HEK293 (cell line): ENCODE measurements around the gene SCN3A.

ENCODE experiments used
- CTCF ChIA-PET: fragments of 350-600 bp; formaldehyde crosslinking; extraction: SDS; loops from one replicate; lab custom pipeline; 2021; ENCODE audit warnings: antibody characterized with exemption; lab: Yijun Ruan, JAX
- POLR2A ChIA-PET: fragments of 300-600 bp; formaldehyde crosslinking; extraction: SDS; loops from one replicate; lab custom pipeline; 2020; ENCODE audit warnings: antibody characterized with exemption, inconsistent platforms; lab: Yijun Ruan, JAX
- H3K27ac ChIP-seq: fragments of 200-500 bp; sonication (Bioruptor generic); 2 replicates; pipeline ENCODE4 v1.5.1; 2014; ENCODE audit warnings: low read depth, low read length, control low read depth, inconsistent platforms; ENCODE audit errors: extremely low read depth
- H3K36me3 ChIP-seq, 2 experiments: fragments of 200-500 bp in 1 of 2; sonication (Bioruptor generic) in 1 of 2; 1 replicate in 1 of 2; 2 replicates in 1 of 2; pipeline ENCODE4 v1.5.1; 2014 to 2017; ENCODE audit warnings: inconsistent platforms in 2 of 2, low read length in 2 of 2; ENCODE audit not compliant: control insufficient read depth in 2 of 2, insufficient read depth in 1 of 2
- H3K4me1 ChIP-seq: fragments of 200-500 bp; sonication (Bioruptor generic); 2 replicates; pipeline ENCODE4 v1.5.1; 2014; ENCODE audit warnings: mild to moderate bottlenecking, low read length, inconsistent platforms; ENCODE audit not compliant: control insufficient read depth, insufficient read depth
- H3K4me3 ChIP-seq: 2 replicates; pipeline ENCODE4 v1.5.1; 2011; ENCODE audit warnings: low read depth, mild to moderate bottlenecking, control low read depth, low read length, moderate library complexity
- H3K9me3 ChIP-seq: fragments of 200-500 bp; sonication (Bioruptor generic); 2 replicates; pipeline ENCODE4 v1.5.1; 2014; ENCODE audit warnings: low read depth, low read length, inconsistent platforms; ENCODE audit not compliant: control insufficient read depth, insufficient read depth
- GLI2 ChIP-seq: fragments of 450-650 bp; formaldehyde crosslinking; IDR thresholded peaks from 2 replicates; pipeline ENCODE4; 2017; ENCODE audit warnings: missing biosample characterization, missing genetic modification characterization, low read depth, borderline replicate concordance
- KLF17 ChIP-seq: fragments of 450-650 bp; formaldehyde crosslinking; IDR thresholded peaks from 2 replicates; pipeline ENCODE4 v1.5.1; 2016; ENCODE audit warnings: missing biosample characterization, missing genetic modification characterization
- SP2 ChIP-seq: fragments of 450-650 bp; formaldehyde crosslinking; IDR thresholded peaks from 2 replicates; pipeline ENCODE4 v1.5.1; 2016; ENCODE audit warnings: missing biosample characterization, missing genetic modification characterization
- SP3 ChIP-seq: fragments of 450-650 bp; formaldehyde crosslinking; IDR thresholded peaks from 2 replicates; pipeline ENCODE4 v1.5.1; 2016; ENCODE audit warnings: missing biosample characterization, missing genetic modification characterization
- ZBTB11 ChIP-seq: fragments of 450-650 bp; formaldehyde crosslinking; conservative IDR thresholded peaks from 2 replicates; pipeline ENCODE4 v1.5.1; 2016; ENCODE audit warnings: low read depth, missing biosample characterization, missing genetic modification characterization
- ZBTB49 ChIP-seq: fragments of 450-650 bp; formaldehyde crosslinking; IDR thresholded peaks from 2 replicates; pipeline ENCODE4 v1.5.1; 2016; ENCODE audit warnings: missing biosample characterization, missing genetic modification characterization, low read depth
- ZBTB7A ChIP-seq: fragments of 450-650 bp; formaldehyde crosslinking; IDR thresholded peaks from 2 replicates; pipeline ENCODE4 v1.5.1; 2016; ENCODE audit warnings: low read depth, missing biosample characterization, missing genetic modification characterization
- ZNF175 ChIP-seq: fragments of 450-650 bp; formaldehyde crosslinking; IDR thresholded peaks from 2 replicates; pipeline ENCODE4 v1.5.1; 2016; ENCODE audit warnings: missing biosample characterization, missing genetic modification characterization
- ZNF239 ChIP-seq: fragments of 450-650 bp; formaldehyde crosslinking; IDR thresholded peaks from 2 replicates; pipeline ENCODE4 v1.5.1; 2016; ENCODE audit warnings: missing biosample characterization, missing genetic modification characterization
- ZNF274 ChIP-seq, 2 experiments: fragments of 200-500 bp in 1 of 2; fragments of 450-650 bp in 1 of 2; sonication (Bioruptor generic) in 1 of 2; formaldehyde crosslinking in 1 of 2; IDR thresholded peaks; 2 replicates each; pipeline versions ENCODE4 v1.5.1 to v1.6.1; 2014 to 2016; ENCODE audit warnings: borderline replicate concordance in 1 of 2, inconsistent platforms in 1 of 2, low read length in 1 of 2, missing biosample characterization in 1 of 2, missing genetic modification characterization in 1 of 2
- ZNF302 ChIP-seq: fragments of 450-650 bp; formaldehyde crosslinking; IDR thresholded peaks from 2 replicates; pipeline ENCODE4 v1.5.1; 2016; ENCODE audit warnings: missing biosample characterization, missing genetic modification characterization, low read depth
- ZNF341 ChIP-seq: fragments of 450-650 bp; formaldehyde crosslinking; IDR thresholded peaks from 2 replicates; pipeline ENCODE4; 2016; ENCODE audit warnings: low read depth, missing biosample characterization, missing genetic modification characterization
- ZNF362 ChIP-seq: fragments of 450-650 bp; formaldehyde crosslinking; IDR thresholded peaks from 2 replicates; pipeline ENCODE4 v1.5.1; 2016; ENCODE audit warnings: missing biosample characterization, missing genetic modification characterization
- ZNF423 ChIP-seq: fragments of 450-650 bp; formaldehyde crosslinking; IDR thresholded peaks from 2 replicates; pipeline ENCODE4 v1.5.1; 2016; ENCODE audit warnings: missing biosample characterization, missing genetic modification characterization
- ZNF518A ChIP-seq: fragments of 450-650 bp; formaldehyde crosslinking; conservative IDR thresholded peaks from 2 replicates; pipeline ENCODE4 v1.5.1; 2016; ENCODE audit warnings: low read depth, missing biosample characterization, missing genetic modification characterization
- ZNF530 ChIP-seq: fragments of 450-650 bp; formaldehyde crosslinking; IDR thresholded peaks from 2 replicates; pipeline ENCODE4 v1.5.1; 2016; ENCODE audit warnings: low read depth, missing biosample characterization, missing genetic modification characterization
- ZSCAN30 ChIP-seq: fragments of 450-650 bp; IDR thresholded peaks from 2 replicates; pipeline ENCODE4 v1.5.1; 2018; ENCODE audit warnings: missing biosample characterization, mild to moderate bottlenecking, missing genetic modification characterization, moderate library complexity
- ZSCAN5A ChIP-seq: fragments of 450-650 bp; formaldehyde crosslinking; IDR thresholded peaks from 2 replicates; pipeline ENCODE4 v1.5.1; 2016; ENCODE audit warnings: missing biosample characterization, missing genetic modification characterization

Gene SCN3A

DNA sequence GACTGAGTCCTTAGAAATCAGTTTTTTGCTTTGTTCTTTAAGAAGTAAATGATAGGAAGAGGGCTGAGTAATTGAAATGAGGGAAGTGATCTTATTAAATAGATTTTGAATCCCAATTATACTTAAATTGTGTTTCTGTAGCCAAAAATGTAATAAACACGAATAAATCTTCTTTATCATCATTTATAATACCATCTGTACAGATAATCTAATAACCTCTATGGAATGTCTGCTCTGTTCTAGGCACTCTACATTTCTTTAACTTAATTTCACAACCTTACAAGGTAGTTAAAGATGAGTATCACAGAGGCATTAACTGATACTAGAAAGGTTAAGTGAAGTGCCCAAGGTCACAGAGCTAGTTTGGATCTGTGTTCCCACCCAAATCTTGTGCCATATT is 21.1 kb upstream of the SCN3A start (continued):
- TF ChIP-seq ZNF274 (IDR thresholded peaks at IDR 0.05; ENCODE audit: low read length), result no peak
- TF ChIP-seq ZNF274 (tag by site-specific recombination; IDR thresholded peaks at IDR 0.05; ENCODE audit: borderline replicate concordance), result no peak
- no peak for TF ChIP-seq ZNF362 (tag by site-specific recombination)
- TF ChIP-seq SP3 (tag by site-specific recombination), result no peak

- CTCF ChIA-PET, result interaction anchor here (0.6 to 3.6 kb wide), 5 partner anchors 11 to 203 kb away, joined by 3 to 15 read pairs (median 4); partner anchors contain the start of genes SCN2A and SCN3A
- POLR2A ChIA-PET, result no interaction called here
Observed at GRCh38 chr2:165219481-165219880, 15.6 kb upstream of the SCN3A start.

More at GRCh38 chr2:165219481-165219880, 15.6 kb upstream of the SCN3A start:
- H3K9me3 ChIP-seq, result no peaks in the 10 kb centered on the region
- no peaks in the 10 kb centered on the region for H3K4me1 ChIP-seq
- H3K4me3 ChIP-seq, result no peak overlapping the region
- H3K36me3 ChIP-seq, result no peaks in the 10 kb centered on the region
- H3K27ac ChIP-seq, result no peak overlapping the region
- TF ChIP-seq SP2 (tag by site-specific recombination) (no peak), ZSCAN5A (tag by site-specific recombination) (no peak), ZNF518A (no peak), ZBTB49 (tag by site-specific recombination) (no peak), KLF17 (tag by site-specific recombination) (no peak), ZBTB7A (no peak), ZBTB11 (no peak), ZNF239 (no peak), ZNF302 (no peak), ZNF530 (tag by site-specific recombination) (no peak), GLI2 (tag by site-specific recombination) (no peak), ZNF341 (tag by site-specific recombination) (no peak), ZNF423 (no peak), ZNF175 (no peak), ZSCAN30 (tag by site-specific recombination) (no peak)
